Vagina (tissue), 2 donors: Measurements from ENCODE around the gene ADAP1. TPM values are rescaled to one million over a fixed set of nuclear protein-coding genes. Genes with fewer than 3 reads are reported as not detected.

Source experiments
- DNase-seq, 2 donors: peaks; one replicate each; pipeline ENCODE4 v3.0.0-alpha.2; 2017; ENCODE audit errors: extremely low spot score in 2 of 2
- H3K27ac ChIP-seq: fragments of 200-600 bp; sonication (generic); one replicate; pipeline ENCODE4 v1.5.1; 2019
- H3K27me3 ChIP-seq: fragments of 200-600 bp; sonication (generic); one replicate; pipeline ENCODE4 v1.5.1; 2019
- H3K36me3 ChIP-seq, 2 donors: fragments of 200-600 bp; sonication (generic); one replicate each; pipeline ENCODE4 v1.5.1; 2017 to 2019
- H3K4me1 ChIP-seq: fragments of 200-600 bp; sonication (generic); one replicate; pipeline ENCODE4 v1.5.1; 2019
- H3K4me3 ChIP-seq, 2 donors: fragments of 200-600 bp; sonication (generic); 1 replicate in 1 of 2; 2 replicates in 1 of 2; pipeline ENCODE4 v1.5.1; 2016 to 2019
- H3K9me3 ChIP-seq: fragments of 200-600 bp; sonication (generic); one replicate; pipeline ENCODE4 v1.5.1; 2019
- POLR2A ChIP-seq, 2 donors: fragments of 450-650 bp; IDR thresholded peaks; one replicate each; pipeline ENCODE4 v1.6.1; 2017; ENCODE audit warnings: antibody characterized with exemption in 2 of 2, mild to moderate bottlenecking in 2 of 2, moderate library complexity in 2 of 2
- POLR2AphosphoS5 ChIP-seq, 2 donors: sonication (generic); formaldehyde crosslinking; IDR thresholded peaks; one replicate each; pipeline ENCODE4 v1.9.0; 2017; ENCODE audit warnings: antibody characterized with exemption in 2 of 2, mild to moderate bottlenecking in 2 of 2, low read depth in 1 of 2; ENCODE audit not compliant: insufficient read depth in 1 of 2
- intact Hi-C: fragments of 100-400 bp; cut with DNase I; formaldehyde crosslinking; loops from one replicate; pipeline ENCODE4 v1.15.1; 2023
- total RNA-seq: library from RNA; depleted of rRNA; stranded (reverse); fragments of >200 nt; gene quantifications from one replicate; pipeline ENCODE4 v1.2.3, GENCODE V29; 2016
- TF ChIP-seq, protein P1 (sequence below), 3 experiments: fragments of 450-650 bp in 2 of 3; fragments of 200-600 bp in 1 of 3; sonication (generic) in 1 of 3; IDR thresholded peaks; one replicate each; pipeline ENCODE4 v1.5.1; 2017 to 2019; ENCODE audit warnings: antibody characterized with exemption in 3 of 3, mild to moderate bottlenecking in 2 of 3, moderate library complexity in 2 of 3

Gene ADAP1
- total RNA-seq, 1 donor from 2014 or later: 4.2 TPM

DNA sequence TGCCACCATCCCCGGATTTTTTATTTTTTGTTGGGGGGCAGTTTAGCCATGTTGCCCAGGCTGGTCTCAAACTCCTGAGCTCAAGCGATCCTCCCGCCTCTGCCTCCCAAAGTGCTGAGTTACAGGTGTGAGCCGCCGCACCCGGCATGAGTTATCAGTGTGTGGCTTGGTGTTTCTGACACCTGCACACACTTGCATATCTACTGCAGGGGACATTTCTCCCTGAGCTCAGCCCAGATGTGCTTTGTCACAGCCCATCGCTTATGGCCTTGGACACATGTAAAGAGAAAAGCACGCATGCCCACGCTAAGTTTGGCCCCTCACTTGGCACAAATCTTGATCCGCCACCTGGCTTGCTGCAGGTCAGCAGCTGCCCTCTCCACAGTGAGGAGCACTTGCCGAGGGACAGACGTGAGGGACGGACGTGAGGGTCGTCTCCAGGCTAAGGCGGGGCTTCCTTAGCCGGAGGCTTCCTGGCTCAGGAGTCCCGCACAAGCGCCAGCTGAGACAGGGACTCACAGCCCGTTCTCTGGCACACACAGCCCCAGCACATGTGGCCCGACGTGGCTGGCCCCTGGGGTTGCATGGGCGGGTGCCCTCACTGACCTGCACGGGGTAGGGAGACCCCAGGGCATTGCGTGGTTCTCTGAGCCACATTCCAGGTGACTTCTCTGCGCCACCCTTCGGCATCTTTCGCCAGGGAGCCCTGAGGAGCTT lies 40.3 kb upstream of the ADAP1 start:
- Histone ChIP-seq H3K4me1 (peaks cover 13% of the 10 kb centered on the region), H3K27ac (no peak overlapping the region), H3K27me3 (no peaks in the 10 kb centered on the region), H3K9me3 (no peaks in the 10 kb centered on the region), H3K36me3 (peaks cover 0 to 7% of the 10 kb centered on the region in 2 donors), H3K4me3 (no peak overlapping the region)
- no peak for TF ChIP-seq POLR2AphosphoS5 (IDR thresholded peaks at IDR 0.05; ENCODE audit: insufficient read depth in 1 of 2, low read depth in 1 of 2)
- TF ChIP-seq POLR2A (IDR thresholded peaks at IDR 0.05): no peak
- TF ChIP-seq, protein P1, sequence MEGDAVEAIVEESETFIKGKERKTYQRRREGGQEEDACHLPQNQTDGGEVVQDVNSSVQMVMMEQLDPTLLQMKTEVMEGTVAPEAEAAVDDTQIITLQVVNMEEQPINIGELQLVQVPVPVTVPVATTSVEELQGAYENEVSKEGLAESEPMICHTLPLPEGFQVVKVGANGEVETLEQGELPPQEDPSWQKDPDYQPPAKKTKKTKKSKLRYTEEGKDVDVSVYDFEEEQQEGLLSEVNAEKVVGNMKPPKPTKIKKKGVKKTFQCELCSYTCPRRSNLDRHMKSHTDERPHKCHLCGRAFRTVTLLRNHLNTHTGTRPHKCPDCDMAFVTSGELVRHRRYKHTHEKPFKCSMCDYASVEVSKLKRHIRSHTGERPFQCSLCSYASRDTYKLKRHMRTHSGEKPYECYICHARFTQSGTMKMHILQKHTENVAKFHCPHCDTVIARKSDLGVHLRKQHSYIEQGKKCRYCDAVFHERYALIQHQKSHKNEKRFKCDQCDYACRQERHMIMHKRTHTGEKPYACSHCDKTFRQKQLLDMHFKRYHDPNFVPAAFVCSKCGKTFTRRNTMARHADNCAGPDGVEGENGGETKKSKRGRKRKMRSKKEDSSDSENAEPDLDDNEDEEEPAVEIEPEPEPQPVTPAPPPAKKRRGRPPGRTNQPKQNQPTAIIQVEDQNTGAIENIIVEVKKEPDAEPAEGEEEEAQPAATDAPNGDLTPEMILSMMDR (IDR thresholded peaks at IDR 0.05): no peak
- intact Hi-C loops: loop anchor here (10.0 kb wide), 1 partner anchor 160 kb away; no protein-coding TSS in a partner anchor
- DNase-seq: no peak

DNA sequence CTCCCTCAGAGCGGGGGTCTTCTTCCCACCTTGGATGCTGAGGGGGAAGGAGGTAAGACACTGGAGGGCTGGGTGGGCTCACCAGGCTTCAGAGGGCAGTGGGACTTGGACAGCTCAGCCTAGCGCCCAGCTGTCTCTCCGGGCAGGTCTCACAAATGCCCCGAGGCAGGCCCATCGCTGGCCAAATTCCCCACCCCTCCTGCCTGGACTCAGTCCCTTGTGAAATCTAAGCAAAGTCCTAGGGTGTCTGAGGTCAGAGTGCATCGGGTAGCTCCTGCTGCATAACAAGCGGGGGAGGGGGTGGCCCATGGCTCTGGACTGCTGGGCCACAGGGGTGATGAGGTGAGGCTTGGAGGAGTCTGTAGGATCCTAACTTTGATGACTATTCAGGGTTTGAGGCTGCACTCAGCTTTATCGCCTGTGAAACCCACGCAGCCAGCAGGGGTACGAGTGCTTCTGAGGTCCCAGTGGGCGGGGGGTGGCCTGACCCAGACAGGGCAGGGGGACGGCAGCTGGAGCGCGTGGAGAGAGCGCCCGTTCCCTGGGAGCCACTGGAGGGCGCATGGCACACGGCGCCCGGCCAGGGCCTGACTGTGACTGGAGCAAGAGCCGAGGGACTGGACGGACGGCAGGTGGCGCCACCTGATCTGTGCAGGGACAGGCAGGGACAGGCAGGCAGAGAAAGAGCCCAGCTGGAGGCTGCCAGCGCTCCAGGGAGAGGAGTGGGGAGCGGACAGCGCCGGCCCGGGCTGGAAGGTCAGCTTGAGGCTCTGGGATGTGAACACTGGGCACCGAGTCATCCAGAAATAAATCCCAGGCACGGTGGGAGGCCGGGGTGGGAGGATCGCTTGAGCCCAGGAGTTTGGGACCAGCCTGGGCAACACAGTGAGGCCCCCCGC lies 38.5 kb upstream of the ADAP1 start:
- Histone ChIP-seq H3K9me3 (no peaks in the 10 kb centered on the region), H3K36me3 (peaks cover 0 to 7% of the 10 kb centered on the region in 2 donors), H3K27me3 (no peaks in the 10 kb centered on the region), H3K4me3 (no peak overlapping the region), H3K4me1 (peaks cover 21% of the 10 kb centered on the region), H3K27ac (no peak overlapping the region)
- TF ChIP-seq POLR2AphosphoS5 (IDR thresholded peaks at IDR 0.05; ENCODE audit: insufficient read depth in 1 of 2, low read depth in 1 of 2): peak; percentile 57 to 62
- no peak for TF ChIP-seq POLR2A (IDR thresholded peaks at IDR 0.05)
- TF ChIP-seq, protein P1 (IDR thresholded peaks at IDR 0.05): peak; percentile 99 to 100 (median 100)
- peak in 1 of 2 donors; percentile 94 for DNase-seq
- intact Hi-C loops: loop anchor here (2.0 to 10.0 kb wide), 2 partner anchors 74 to 162 kb away; no protein-coding TSS in a partner anchor

DNA sequence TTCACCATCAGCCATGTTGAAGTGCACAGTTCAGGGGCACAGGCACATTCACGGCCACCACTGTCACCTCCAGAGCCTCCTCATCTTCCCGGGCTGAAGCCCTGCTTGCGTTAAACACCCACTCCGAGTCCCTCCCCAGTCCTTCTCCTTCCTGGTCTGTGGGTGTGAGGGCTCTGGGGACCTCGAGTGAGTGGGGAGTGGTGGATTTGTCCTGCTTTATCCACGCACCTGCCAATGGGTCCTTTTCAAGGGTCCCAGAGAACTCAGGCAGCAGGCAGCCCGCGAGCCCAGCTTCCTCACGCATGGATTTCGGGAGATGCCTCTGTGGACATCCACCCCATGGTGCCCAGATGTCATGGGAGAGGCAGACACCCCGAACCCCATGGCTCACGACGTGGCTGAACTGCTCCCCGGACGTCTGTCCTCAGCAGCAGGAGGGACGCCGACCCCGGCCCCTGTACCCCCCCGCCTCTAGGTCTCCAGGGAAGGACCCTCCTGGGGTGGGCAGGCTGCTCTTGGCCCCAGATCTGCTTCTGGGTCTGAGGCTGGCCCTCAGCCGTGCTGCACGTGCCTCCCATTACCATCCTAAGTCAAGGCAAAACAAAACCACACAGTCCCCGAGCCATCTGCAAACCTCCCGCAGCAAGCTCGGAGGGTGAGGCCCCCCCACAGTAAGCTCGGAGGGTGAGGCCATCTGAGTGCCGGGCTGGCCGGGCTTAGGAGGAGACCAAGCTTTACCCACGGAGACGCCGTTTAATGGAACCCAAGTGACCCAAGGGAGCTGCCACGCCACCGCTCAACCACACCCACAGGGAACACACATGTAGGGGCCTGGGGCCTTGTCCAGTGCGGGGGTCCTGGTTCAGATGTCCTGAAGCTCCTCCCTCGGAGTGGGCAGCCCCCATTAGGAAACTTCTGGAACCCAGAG lies 37.5 kb upstream of the ADAP1 start:
- intact Hi-C loops: loop anchor here (2.0 to 10.0 kb wide), 2 partner anchors 75 to 163 kb away; no protein-coding TSS in a partner anchor
- DNase-seq: no peak
- TF ChIP-seq, protein P1 (IDR thresholded peaks at IDR 0.05): no peak
- no peak for TF ChIP-seq POLR2A (IDR thresholded peaks at IDR 0.05)
- TF ChIP-seq POLR2AphosphoS5 (IDR thresholded peaks at IDR 0.05; ENCODE audit: insufficient read depth in 1 of 2, low read depth in 1 of 2): no peak
- no peaks in the 10 kb centered on the region for H3K9me3 ChIP-seq
- H3K4me1 ChIP-seq: peaks cover 21% of the 10 kb centered on the region
- H3K27me3 ChIP-seq: no peaks in the 10 kb centered on the region
- no peak overlapping the region for H3K4me3 ChIP-seq
- peaks cover 0 to 2% of the 10 kb centered on the region in 2 donors for H3K36me3 ChIP-seq
- H3K27ac ChIP-seq: no peak overlapping the region

DNA sequence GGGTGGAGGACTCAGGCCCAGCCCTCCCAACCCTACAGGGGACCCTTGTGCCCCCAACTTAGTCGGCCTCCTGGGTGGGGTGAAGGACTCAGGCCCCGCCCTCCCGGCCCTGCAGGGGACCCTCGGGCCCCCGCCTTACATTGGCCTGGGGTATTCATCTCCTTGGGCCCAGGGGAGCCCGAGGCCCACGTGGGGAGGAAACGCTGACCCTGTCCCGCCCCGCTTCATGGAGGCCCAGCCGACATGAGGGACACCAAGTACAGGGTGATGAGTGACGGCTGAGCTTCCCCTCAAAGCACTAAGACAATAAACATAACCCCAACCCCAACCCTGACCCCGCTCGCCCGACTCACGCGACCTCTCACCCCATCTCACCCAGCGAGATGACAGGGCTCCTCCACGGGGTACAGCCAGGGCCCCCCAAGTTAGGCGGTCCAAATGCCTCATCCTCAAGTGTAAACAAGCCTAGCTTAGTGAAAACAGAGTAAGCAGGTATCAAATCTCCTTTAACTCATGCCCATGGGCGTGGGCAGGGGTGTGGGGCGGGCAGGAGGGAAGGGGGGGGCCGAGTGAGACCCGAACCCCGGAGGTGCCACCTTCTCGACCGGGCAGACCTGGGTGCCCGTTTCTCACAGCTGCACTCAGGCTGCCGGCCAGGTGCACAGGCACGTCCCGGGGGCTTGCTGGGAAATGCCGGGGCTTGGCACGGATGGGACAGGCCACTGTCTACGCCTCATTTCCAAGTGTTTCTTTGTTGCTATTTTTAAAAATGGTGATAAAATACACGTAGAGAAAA lies 36.7 kb upstream of the ADAP1 start:
- DNase-seq: no peak
- Histone ChIP-seq H3K27me3 (no peaks in the 10 kb centered on the region), H3K27ac (no peak overlapping the region), H3K4me1 (peaks cover 21% of the 10 kb centered on the region), H3K9me3 (no peaks in the 10 kb centered on the region), H3K4me3 (no peak overlapping the region), H3K36me3 (no peaks in the 10 kb centered on the region)
- TF ChIP-seq, protein P1 (IDR thresholded peaks at IDR 0.05): no peak
- TF ChIP-seq POLR2A (IDR thresholded peaks at IDR 0.05): no peak
- no peak for TF ChIP-seq POLR2AphosphoS5 (IDR thresholded peaks at IDR 0.05; ENCODE audit: insufficient read depth in 1 of 2, low read depth in 1 of 2)
- intact Hi-C loops: loop anchor here (10.0 kb wide), 1 partner anchor 164 kb away; no protein-coding TSS in a partner anchor
